Measurements from ENCODE around the gene TMEM140.

TMEM140 gene

GRCh38 chr7:135175931-135176330 lies 28.1 kb downstream of the TMEM140 start:
- no peak for DNase-seq

GRCh38 chr7:135177028-135177696 lies 29.3 kb downstream of the TMEM140 start:
- no peak for DNase-seq

- DNase-seq, result no peak
These were observed 30.5 kb downstream of the TMEM140 start for GRCh38 chr7:135178364-135178763.

- DNase-seq, result no peak
These were observed 31.6 kb downstream of the TMEM140 start for GRCh38 chr7:135179321-135179925.

GRCh38 chr7:135180122-135180521 lies 32.2 kb downstream of the TMEM140 start:
- DNase-seq, result no peak

- DNase-seq, result no peak
These were observed 33.5 kb downstream of the TMEM140 start for GRCh38 chr7:135181261-135181928.

GRCh38 chr7:135181929-135182678 lies 34.2 kb downstream of the TMEM140 start:
- no peak for DNase-seq

GRCh38 chr7:135183478-135183877 lies 35.6 kb downstream of the TMEM140 start:
- no peak for DNase-seq

- no peak for DNase-seq
These were observed 36.5 kb downstream of the TMEM140 start for GRCh38 chr7:135184254-135184841.

- DNase-seq, result no peak
These were observed 37.8 kb downstream of the TMEM140 start for GRCh38 chr7:135185471-135186260.

GRCh38 chr7:135186261-135186540 lies 38.3 kb downstream of the TMEM140 start:
- DNase-seq, result no peak

- DNase-seq, result no peak
These were observed 39.0 kb downstream of the TMEM140 start for GRCh38 chr7:135186841-135187253.

GRCh38 chr7:135188298-135188984 lies 40.6 kb downstream of the TMEM140 start:
- no peak for DNase-seq

- DNase-seq, result no peak
These were observed 41.4 kb downstream of the TMEM140 start for GRCh38 chr7:135189221-135189662.

GRCh38 chr7:135189961-135190360 lies 42.1 kb downstream of the TMEM140 start:
- no peak for DNase-seq

GRCh38 chr7:135190703-135191102 lies 42.8 kb downstream of the TMEM140 start:
- DNase-seq, result no peak

- no peak for DNase-seq
These were observed 45.2 kb downstream of the TMEM140 start for GRCh38 chr7:135192914-135193536.

- no peak for DNase-seq
These were observed 45.8 kb downstream of the TMEM140 start for GRCh38 chr7:135193615-135194081.

GRCh38 chr7:135194494-135195095 lies 46.7 kb downstream of the TMEM140 start:
- no peak for DNase-seq

- no peak for DNase-seq
These were observed 47.3 kb downstream of the TMEM140 start for GRCh38 chr7:135195156-135195555.
